Measurements from ENCODE around the gene WNT8A. TPM values are rescaled to one million over a fixed set of nuclear protein-coding genes. Genes with fewer than 3 reads are reported as not detected.
"Not testable (repeated sequence)": the region's sequence is repeated elsewhere in the genome, so short reads cannot be mapped to it uniquely, and the experiment has no call there.

WNT8A gene
- total RNA-seq, 6 experiments from 2014 or later = not detected

DNA sequence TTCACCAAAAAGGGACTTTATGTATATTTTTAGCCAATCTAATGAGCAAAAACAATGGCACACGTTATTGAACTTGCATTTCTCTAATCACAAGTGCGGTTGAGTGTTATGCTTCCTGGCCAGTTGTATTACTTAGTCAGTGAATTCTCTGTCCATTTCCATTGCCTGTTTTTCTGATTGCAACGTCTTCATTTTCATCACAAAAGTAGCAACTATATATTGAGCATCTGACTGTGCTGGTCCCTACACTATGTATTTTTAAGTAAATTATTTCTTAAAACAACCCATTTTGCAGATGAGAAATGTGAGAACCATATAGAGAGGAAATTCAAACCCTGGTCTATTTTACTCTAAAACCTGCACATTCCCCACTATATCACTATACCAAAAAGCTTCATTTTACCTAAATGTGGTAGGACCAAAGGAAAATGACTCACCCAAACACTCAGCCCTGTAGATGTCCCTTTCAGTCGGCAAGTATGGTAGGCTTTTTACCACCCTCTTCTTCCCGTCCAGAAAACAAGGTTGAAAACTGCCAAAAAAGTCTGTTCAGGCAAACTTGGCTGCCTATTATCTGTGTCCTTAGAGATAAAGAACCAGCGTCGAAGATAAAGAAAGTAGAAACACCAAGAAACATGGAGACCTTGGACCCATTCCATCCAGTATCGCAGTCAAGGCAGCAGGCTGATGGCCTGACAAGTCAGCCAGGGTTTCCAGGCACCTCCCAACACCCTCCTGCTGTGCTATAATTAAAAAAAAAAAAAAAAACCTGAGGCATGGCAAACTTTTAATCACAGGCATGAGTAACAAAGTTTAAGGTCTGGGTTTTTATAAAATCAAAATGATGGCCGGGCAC lies 32.2 kb upstream of the WNT8A start:
- peaks cover 19% of the 10 kb centered on the region for H3K27me3 Mint-ChIP-seq (ENCODE audit: insufficient read depth)
- H3K36me3 Mint-ChIP-seq (ENCODE audit: low read depth) = no peaks in the 10 kb centered on the region
- no peak for DNase-seq
- H3K4me3 Mint-ChIP-seq = no peak overlapping the region
- TF ChIP-seq, protein P1, sequence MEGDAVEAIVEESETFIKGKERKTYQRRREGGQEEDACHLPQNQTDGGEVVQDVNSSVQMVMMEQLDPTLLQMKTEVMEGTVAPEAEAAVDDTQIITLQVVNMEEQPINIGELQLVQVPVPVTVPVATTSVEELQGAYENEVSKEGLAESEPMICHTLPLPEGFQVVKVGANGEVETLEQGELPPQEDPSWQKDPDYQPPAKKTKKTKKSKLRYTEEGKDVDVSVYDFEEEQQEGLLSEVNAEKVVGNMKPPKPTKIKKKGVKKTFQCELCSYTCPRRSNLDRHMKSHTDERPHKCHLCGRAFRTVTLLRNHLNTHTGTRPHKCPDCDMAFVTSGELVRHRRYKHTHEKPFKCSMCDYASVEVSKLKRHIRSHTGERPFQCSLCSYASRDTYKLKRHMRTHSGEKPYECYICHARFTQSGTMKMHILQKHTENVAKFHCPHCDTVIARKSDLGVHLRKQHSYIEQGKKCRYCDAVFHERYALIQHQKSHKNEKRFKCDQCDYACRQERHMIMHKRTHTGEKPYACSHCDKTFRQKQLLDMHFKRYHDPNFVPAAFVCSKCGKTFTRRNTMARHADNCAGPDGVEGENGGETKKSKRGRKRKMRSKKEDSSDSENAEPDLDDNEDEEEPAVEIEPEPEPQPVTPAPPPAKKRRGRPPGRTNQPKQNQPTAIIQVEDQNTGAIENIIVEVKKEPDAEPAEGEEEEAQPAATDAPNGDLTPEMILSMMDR (IDR thresholded peaks at IDR 0.05) = no peak
- no peaks in the 10 kb centered on the region for H3K4me1 Mint-ChIP-seq (ENCODE audit: low read depth)
- no peaks in the 10 kb centered on the region for H3K9me3 Mint-ChIP-seq
- no peak overlapping the region for H3K27ac Mint-ChIP-seq

DNA sequence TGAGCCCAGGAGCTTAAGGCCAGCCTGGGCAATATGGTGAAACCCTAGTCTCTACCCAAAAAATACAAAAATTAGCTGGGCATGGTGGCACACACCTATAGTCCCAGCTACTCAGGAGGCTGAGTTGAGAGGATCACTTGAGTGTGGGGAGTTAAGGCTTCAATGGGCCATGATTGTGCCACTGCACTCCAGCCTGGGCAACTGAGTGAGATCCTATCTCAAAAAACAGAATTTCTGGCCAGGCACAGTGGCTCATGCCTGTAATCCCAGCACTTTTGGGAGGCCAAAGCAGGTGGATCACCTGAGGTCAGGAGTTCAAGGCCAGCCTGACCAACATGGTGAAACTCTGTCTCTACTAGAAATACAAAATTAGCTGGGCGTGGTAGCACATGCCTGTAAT lies 31.1 kb upstream of the WNT8A start:
- not testable (repeated sequence) for H3K4me1 Mint-ChIP-seq (ENCODE audit: low read depth); H3K9me3 Mint-ChIP-seq; H3K4me3 Mint-ChIP-seq; H3K36me3 Mint-ChIP-seq (ENCODE audit: low read depth); H3K27ac Mint-ChIP-seq; DNase-seq
- H3K27me3 Mint-ChIP-seq (ENCODE audit: insufficient read depth) = peaks cover 23% of the 10 kb centered on the region

DNA sequence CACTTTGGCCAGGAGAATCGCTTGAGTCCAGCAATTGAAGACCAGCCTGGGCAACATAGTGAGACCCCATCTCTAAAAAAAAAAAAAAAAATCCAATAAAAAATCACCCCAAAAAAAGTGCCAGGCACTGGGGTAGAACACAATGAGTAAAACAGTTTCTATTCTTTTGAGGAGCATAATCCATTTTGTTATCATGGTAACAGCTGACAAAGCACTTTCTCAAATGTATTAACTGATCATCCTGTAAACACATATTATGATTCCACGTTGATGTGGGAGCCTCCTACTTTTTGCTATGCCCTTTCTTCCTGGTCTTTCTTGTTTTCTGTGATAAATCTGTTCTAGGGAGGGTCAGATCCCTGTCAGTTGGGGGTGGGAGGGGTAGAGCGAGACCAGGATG lies 30.3 kb upstream of the WNT8A start:
- TF ChIP-seq, protein P1 (IDR thresholded peaks at IDR 0.05) = no peak
- DNase-seq = no peak
- Mint-ChIP-seq H3K4me3 (no peak overlapping the region), H3K27me3 (ENCODE audit: insufficient read depth) (peaks cover 28% of the 10 kb centered on the region), H3K27ac (no peak overlapping the region), H3K4me1 (ENCODE audit: low read depth) (no peaks in the 10 kb centered on the region), H3K36me3 (ENCODE audit: low read depth) (no peaks in the 10 kb centered on the region), H3K9me3 (no peaks in the 10 kb centered on the region)

GRCh38 chr5:138054206-138054605 lies 29.6 kb upstream of the WNT8A start:
- peaks cover 28% of the 10 kb centered on the region for H3K27me3 Mint-ChIP-seq (ENCODE audit: insufficient read depth)
- H3K9me3 Mint-ChIP-seq = no peaks in the 10 kb centered on the region
- no peak overlapping the region for H3K4me3 Mint-ChIP-seq
- H3K4me1 Mint-ChIP-seq (ENCODE audit: low read depth) = no peaks in the 10 kb centered on the region
- DNase-seq = no peak
- TF ChIP-seq, protein P1 (IDR thresholded peaks at IDR 0.05) = no peak
- no peaks in the 10 kb centered on the region for H3K36me3 Mint-ChIP-seq (ENCODE audit: low read depth)
- no peak overlapping the region for H3K27ac Mint-ChIP-seq

DNA sequence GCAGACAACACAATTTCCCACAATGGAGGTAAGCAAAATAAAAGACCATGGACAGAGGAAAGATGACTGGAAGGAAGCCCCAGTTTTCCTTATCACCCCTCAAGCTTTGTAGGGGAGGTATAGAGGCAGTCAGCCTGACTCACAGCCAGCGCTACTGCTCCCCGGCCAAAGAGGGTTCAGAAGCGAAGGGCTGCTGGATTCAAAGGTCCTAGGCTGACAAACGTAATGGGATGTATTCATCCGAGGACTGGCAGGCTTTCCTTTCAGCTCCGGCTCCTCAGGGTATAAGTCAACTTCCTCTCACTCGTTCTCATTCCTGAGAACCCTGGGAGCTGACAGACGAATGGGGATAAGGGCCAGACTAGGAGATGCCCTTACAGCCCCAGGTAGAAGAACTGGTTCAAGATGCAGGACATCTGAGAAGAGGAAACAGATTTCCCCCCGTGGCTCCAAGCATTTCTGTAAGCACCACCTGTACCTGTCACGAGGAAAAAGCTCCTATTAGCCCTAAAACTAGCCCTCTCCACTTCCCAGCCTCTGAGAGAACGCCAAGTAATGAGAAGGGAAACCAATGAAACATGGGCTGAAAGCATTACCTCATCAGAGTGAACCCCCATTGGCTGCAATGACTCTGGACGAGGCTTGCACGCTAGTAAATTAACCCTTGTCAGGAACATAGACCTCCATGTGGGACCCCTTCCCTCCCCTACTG lies 28.8 kb upstream of the WNT8A start:
- H3K9me3 Mint-ChIP-seq = no peaks in the 10 kb centered on the region
- no peaks in the 10 kb centered on the region for H3K4me1 Mint-ChIP-seq (ENCODE audit: low read depth)
- H3K36me3 Mint-ChIP-seq (ENCODE audit: low read depth) = no peaks in the 10 kb centered on the region
- H3K27me3 Mint-ChIP-seq (ENCODE audit: insufficient read depth) = peaks cover 28% of the 10 kb centered on the region
- H3K27ac Mint-ChIP-seq = no peak overlapping the region
- DNase-seq = no peak
- no peak overlapping the region; the same call in 1 of the 2 replicates for H3K4me3 Mint-ChIP-seq
- TF ChIP-seq, protein P1 (IDR thresholded peaks at IDR 0.05) = no peak

- H3K36me3 Mint-ChIP-seq (ENCODE audit: low read depth) = no peaks in the 10 kb centered on the region
- no peak for DNase-seq
- H3K27me3 Mint-ChIP-seq (ENCODE audit: insufficient read depth) = peaks cover 8% of the 10 kb centered on the region
- H3K27ac Mint-ChIP-seq = no peak overlapping the region
- H3K4me3 Mint-ChIP-seq = no peak overlapping the region
- no peaks in the 10 kb centered on the region for H3K9me3 Mint-ChIP-seq
- H3K4me1 Mint-ChIP-seq (ENCODE audit: low read depth) = no peaks in the 10 kb centered on the region
- TF ChIP-seq, protein P1 (IDR thresholded peaks at IDR 0.05) = no peak
Measured at GRCh38 chr5:138064526-138064925, 19.3 kb upstream of the WNT8A start.
